H1 (cell line): ENCODE measurements around the gene EFCAB6. TPM values are rescaled to one million over a fixed set of nuclear protein-coding genes. Genes with fewer than 3 reads are reported as not detected.

Experiments
- BRCA1 ChIP-seq: IDR thresholded peaks from 2 replicates; pipeline ENCODE4 v1.6.1; 2012; ENCODE audit warnings: low read depth, low read length, improper control_type of control experiment
- CBX5 ChIP-seq: fragments of 300-800, 300-1000 bp; sonication (generic); IDR thresholded peaks from 2 replicates; pipeline ENCODE4 v1.7.1; 2016; ENCODE audit warnings: antibody characterized with exemption, low read length, low read depth
- CEBPB ChIP-seq: IDR thresholded peaks from 2 replicates; pipeline ENCODE4 v1.6.1; 2012; ENCODE audit warnings: low read depth, low read length
- CREB1 ChIP-seq: IDR thresholded peaks from 2 replicates; pipeline ENCODE4 v1.6.1; 2012; ENCODE audit warnings: inconsistent platforms
- CTBP2 ChIP-seq: IDR thresholded peaks from 2 replicates; pipeline ENCODE4 v1.7.0; 2011; ENCODE audit warnings: borderline replicate concordance, mild to moderate bottlenecking, moderate library complexity, mixed read lengths, low read length; ENCODE audit not compliant: insufficient read depth, insufficient read length
- E2F6 ChIP-seq: IDR thresholded peaks from 2 replicates; pipeline ENCODE4 v1.6.1; 2012; ENCODE audit warnings: inconsistent platforms
- EP300 ChIP-seq, 2 experiments: IDR thresholded peaks; 1 replicate in 1 of 2; 2 replicates in 1 of 2; pipeline ENCODE4 v1.6.1; 2011 to 2012; ENCODE audit warnings: low read depth in 2 of 2, low read length in 2 of 2, mild to moderate bottlenecking in 2 of 2, borderline replicate concordance in 1 of 2, inconsistent platforms in 1 of 2, moderate library complexity in 1 of 2
- SP2 ChIP-seq: IDR thresholded peaks from 2 replicates; pipeline ENCODE4 v1.6.1; 2012; ENCODE audit warnings: mild to moderate bottlenecking, low read length, inconsistent platforms
- TAF1 ChIP-seq: IDR thresholded peaks from 2 replicates; pipeline ENCODE4 v1.6.1; 2011; ENCODE audit warnings: mild to moderate bottlenecking, low read depth, low read length
- YY1 ChIP-seq: IDR thresholded peaks from 2 replicates; pipeline ENCODE4 v1.6.1; 2011; ENCODE audit warnings: low read depth, mild to moderate bottlenecking, low read length
- polyA plus RNA-seq, 7 experiments: library from polyadenylated mRNA; depleted of rRNA in 3 of 7; stranded (reverse) in 5 of 7; unstranded in 2 of 7; fragments of >200 nt in 5 of 7; fragments of 200-250 nt in 2 of 7; gene quantifications; 1 replicate in 5 of 7; 2 replicates in 1 of 7; 4 replicates in 1 of 7; pipeline versions ENCODE4 v1.2.1 to v1.2.3, GENCODE V29; 2011 to 2013; ENCODE audit warnings: missing spikeins in 2 of 7, mixed read lengths in 2 of 7
- total RNA-seq: library from RNA; stranded (reverse); fragmentation: NEBNext Ultra II Directional; extraction: Animal tissue kit (Norgen Biotek cat#: 25700); gene quantifications from 2 replicates; pipeline ENCODE4 v1.2.1, GENCODE V29; 2021

Gene EFCAB6
- total and polyA plus RNA-seq, 2 of the 8 experiments (the other 6 are each of a cell fraction or from before 2014, with no cell fraction given): 0.32 to 1.7 TPM

GRCh38 chr22:43497956-43498855 is 313.9 kb downstream of the EFCAB6 start (continued):
- TF ChIP-seq CTBP2 (no peak), CBX5 (no peak), BRCA1 (no peak), CEBPB (no peak), CREB1 (no peak), EP300 (IDR thresholded peaks at IDR 0.05; ENCODE audit: borderline replicate concordance in 1 of 2, low read depth in 2 of 2, low read length in 2 of 2) (no peak), SP2 (no peak), E2F6 (no peak), TAF1 (no peak), YY1 (no peak)
